Measurements from ENCODE around the gene HOXB4.

The HOXB4 gene

DNA sequence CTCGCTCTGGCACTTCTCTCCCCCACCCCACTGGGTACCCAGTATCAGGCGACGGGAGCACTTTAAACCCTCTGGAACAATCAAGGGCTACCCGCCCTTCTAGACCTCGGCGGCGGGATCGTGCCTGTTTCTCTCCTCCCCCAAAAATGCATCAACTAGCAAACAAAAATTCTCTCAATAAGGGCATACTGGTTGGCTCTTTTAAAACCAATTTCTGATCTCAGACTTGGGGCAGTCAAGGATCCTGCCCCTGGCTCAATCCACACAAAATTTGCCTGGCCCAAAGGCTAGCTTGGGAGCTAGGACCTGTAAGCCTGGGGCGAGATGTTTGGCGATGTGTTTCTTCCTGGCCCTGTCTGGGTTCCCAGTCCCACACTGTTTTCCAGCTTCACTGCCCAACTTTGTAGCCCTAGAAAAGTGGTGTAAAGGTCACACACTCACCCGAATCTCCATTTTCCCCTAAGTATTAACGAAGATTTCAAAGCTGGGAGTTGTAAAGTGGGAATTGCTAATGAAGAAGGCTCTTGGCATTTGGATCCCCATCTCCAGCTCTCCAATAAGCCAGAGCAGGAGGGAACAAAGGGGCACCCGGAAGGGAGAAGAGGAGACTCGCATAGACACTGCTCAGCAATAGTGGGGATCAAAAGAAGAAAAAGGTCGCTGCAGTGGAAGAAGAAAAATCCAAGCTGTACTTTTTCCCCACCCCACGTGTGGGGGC, 18.9 kb downstream of the HOXB4 start:
- DNase-seq (ENCODE audit: low read depth), result no peak

DNA sequence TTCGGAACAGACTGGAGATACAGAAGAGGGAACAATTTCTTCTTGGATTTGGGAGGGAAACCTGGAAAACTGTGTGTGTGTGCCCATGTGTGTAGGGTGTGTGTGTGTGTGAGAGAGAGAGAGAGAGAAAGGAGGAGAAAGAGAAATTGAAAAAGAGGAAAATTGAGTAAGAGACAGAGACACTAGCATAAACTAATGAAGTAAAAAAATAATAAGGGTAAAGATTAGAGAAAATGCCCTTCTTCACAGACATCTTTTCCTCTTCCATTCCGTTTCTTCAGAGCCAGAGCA, 19.4 kb downstream of the HOXB4 start:
- no peak for DNase-seq (ENCODE audit: low read depth)

GRCh38 chr17:48558057-48558830, 19.9 kb downstream of the HOXB4 start:
- DNase-seq (ENCODE audit: low read depth), result no peak

- DNase-seq (ENCODE audit: low read depth), result no peak
These were observed 21.4 kb downstream of the HOXB4 start for GRCh38 chr17:48556576-48557401.

- DNase-seq (ENCODE audit: low read depth), result no peak
These were observed 21.9 kb downstream of the HOXB4 start for GRCh38 chr17:48556229-48556575.

GRCh38 chr17:48555258-48556228, 22.6 kb downstream of the HOXB4 start:
- no peak for DNase-seq (ENCODE audit: low read depth)

DNA sequence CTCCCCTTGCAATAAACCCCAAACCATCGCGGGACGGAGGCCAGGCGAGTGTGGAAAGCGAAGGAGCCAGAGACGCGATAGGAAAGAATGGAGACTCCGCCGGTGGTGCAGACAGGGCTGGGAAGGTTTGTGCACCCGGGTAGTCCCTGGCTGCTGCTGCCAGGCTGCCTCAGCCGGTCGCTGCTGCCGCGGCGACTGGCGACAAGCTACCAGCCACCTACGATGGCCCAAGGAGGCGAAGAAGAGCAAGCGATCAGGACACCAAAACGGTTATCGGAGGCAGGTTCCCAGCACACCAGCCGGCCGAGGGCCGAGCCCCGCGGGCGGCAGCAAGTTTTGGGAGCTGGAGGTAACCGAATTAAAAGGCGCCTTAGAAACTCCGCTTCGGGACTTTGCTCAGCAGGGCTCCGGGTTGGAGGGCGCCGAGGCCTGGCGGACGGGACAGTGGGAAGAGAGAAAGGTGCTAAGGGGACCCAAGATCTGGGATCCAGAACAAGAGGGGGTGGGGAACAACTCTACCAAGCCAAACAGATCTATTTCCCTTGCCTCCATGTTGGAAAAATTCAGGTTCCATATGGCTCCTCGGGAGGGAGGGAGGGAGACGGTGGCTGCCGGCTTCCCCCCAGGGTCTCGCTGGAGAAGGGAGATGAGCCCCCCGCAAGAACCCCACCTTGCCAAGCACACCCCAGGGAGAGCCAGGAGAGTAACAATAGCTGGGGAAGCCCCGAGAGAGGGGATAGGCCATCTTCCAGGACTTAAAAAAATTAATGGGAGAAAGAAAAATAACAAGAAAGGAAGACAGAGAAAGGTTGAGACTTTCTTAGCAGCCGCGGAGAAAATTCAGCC, 23.5 kb downstream of the HOXB4 start:
- no peak for DNase-seq (ENCODE audit: low read depth)

GRCh38 chr17:48553826-48554225, 24.3 kb downstream of the HOXB4 start:
- no peak for DNase-seq (ENCODE audit: low read depth)

- DNase-seq (ENCODE audit: low read depth), result no peak
These were observed 25.0 kb downstream of the HOXB4 start for GRCh38 chr17:48553190-48553547.

DNA sequence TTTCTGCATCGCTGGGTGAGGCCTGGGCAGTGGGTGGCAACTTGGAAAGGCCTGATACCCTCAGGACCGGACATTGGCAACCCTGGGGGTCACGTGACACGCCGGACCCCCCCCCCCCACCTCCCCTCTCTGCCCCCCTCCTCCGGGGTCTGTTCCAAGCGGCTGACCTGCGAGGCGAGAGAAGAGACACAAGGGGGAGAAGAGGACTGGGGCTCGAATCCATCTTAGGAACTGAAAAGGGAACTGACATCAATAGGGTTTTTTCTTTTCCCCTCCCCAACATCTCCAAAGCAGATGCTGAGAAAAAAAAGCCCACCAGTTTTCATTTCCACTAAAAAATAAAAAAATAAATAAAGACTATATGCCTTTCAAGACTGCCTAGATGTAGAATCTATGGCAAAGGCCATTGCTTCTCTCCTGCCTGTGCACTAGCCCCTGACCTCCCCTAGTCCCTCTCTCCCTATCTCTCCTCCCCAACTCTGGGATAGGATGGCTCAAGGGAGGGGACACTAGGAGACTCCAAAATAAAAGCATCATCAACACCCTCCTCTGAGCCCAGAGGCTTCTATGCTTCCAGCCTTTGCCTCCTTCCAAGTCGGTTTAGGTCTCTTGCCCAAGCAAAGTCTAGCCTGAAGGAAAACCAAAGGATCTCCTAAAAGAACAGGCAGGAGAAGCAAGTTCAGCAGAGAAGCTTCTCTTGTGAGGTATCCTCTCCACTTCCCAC, 25.5 kb downstream of the HOXB4 start:
- no peak for DNase-seq (ENCODE audit: low read depth)

- DNase-seq (ENCODE audit: low read depth), result no peak
These were observed 26.3 kb downstream of the HOXB4 start for GRCh38 chr17:48551596-48552465.

GRCh38 chr17:48551214-48551555, 27.0 kb downstream of the HOXB4 start:
- no peak for DNase-seq (ENCODE audit: low read depth)

DNA sequence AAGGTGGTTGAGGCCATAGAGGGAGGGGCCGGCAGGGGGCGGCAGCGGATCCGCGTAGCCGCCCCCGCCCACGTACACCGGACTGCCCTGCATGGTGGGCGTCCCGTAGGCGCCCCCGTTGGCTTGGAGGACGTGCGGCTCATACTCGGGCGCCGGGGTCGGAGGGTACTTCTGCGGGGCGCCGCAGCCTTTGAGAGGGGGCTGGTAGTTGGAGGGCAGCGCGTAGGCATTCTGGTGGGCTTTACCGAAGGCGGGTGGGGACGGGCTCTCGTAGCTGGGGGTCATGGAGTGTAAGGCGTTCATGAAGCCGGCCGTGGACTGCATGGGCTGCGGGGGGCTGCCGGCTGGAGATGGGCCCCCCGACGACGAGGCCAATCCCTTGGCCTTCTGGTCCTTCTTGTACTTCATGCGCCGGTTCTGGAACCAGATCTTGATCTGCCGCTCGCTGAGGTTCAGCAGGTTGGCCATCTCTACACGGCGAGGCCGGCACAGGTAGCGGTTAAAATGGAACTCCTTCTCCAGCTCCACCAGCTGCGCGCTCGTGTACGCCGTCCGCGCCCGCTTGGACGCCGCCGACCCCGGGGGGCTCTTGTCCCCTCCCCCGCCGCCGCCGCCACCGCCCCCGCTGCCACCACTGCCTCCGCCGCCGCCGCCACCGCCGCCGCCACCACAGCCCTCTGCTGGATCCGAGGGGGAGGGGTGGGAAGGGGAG, 27.5 kb downstream of the HOXB4 start:
- DNase-seq (ENCODE audit: low read depth), result no peak

- DNase-seq (ENCODE audit: low read depth), result no peak
These were observed 28.1 kb downstream of the HOXB4 start for GRCh38 chr17:48549914-48550501.

GRCh38 chr17:48549281-48549630, 28.9 kb downstream of the HOXB4 start:
- no peak for DNase-seq (ENCODE audit: low read depth)

DNA sequence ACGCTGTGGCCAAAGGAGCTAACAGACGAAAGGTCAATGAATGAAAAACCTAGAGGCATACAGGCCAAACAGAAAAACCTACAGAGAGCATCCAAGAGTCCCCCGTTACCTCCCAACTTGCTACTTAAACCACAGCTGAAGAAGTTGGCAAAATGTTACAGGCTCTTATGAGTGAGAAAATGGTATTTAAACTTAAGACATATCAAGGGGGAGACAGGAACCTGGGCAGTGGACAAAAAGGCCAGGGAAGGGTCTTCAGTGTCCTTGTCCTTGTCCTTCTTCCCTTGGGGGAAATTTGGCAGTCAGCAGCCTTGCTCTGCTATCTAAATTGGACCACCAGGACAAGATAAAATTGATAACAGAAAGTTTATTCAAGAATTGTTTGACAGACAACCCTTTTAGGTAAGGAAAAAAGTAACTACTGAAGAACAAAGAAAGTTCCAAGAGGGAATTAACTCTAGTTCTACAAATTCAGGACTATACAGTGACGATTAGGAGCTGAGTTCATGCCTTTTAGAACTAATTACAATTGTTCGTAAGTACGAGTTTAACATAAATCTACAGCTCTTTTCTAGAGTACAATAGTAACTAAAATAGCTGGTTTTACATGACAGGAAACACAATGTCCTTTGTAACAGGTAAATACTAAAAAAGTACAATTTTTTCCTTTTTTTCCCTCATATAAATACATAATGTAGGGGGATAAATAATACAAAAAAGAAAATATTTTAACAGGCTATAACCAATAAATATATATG, 29.4 kb downstream of the HOXB4 start:
- no peak for DNase-seq (ENCODE audit: low read depth)

DNA sequence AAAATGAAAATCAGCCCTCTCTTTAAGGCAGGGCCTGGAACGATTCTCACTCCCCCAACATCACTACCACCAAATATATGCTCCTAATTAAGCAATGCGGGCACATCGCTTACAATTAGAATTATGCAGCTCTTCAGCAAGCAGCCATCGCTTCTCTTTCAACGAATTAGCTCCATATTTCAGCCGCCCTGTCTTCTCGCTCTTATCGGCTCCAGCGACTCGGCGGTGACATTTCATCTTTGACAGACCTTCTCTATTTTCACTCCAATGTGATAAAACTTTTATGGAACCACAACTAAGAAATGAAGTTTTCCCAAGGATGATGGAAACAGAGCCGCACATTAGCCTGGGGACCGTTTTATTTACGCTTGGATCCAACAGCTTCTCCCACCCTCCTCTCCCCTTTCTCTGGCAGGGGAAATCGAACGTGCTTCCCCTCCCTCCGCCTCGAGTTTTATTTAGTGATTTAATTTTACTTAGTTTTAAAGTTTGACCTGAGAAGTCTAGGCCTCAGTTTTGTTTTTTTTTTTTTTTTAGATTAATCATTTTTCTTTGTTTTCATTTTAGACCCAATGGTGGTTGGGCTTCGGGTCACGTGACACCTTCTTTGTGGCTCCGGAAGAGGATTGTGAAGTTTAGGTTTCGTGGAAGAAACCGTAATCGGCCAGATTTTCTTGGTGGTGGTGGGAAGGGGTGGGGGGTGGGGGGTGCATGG, 30.2 kb downstream of the HOXB4 start:
- DNase-seq (ENCODE audit: low read depth), result peak; percentile 20

All from activated T-cell treated with anti-CD3 and anti-CD28 coated beads for 24 hours (primary cell).